IMR-90 (cell line): ENCODE data around the gene GPRIN3.

Experiments
- BHLHE40 ChIP-seq: fragments of 150-350 bp; IDR thresholded peaks from 2 replicates; pipeline ENCODE4 v1.6.1; 2016; ENCODE audit warnings: mild to moderate bottlenecking, low read depth, low read length
- CEBPB ChIP-seq: IDR thresholded peaks from 2 replicates; pipeline ENCODE4 v1.6.1; 2012; ENCODE audit warnings: low read depth, low read length, improper control_type of control experiment
- CTCF ChIP-seq: conservative IDR thresholded peaks from 2 replicates; pipeline ENCODE4 v1.5.1; 2012; ENCODE audit warnings: mild to moderate bottlenecking, low read depth, low read length, improper control_type of control experiment
- POLR2A ChIP-seq: IDR thresholded peaks from 2 replicates; pipeline ENCODE4 v1.6.1; 2012; ENCODE audit warnings: mild to moderate bottlenecking, low read depth, low read length
- TF ChIP-seq, protein P1 (sequence below): fragments of 150-350 bp; IDR thresholded peaks from 2 replicates; pipeline ENCODE4 v1.6.1; 2017; ENCODE audit warnings: mild to moderate bottlenecking, antibody characterized with exemption, low read length, low read depth

DNA sequence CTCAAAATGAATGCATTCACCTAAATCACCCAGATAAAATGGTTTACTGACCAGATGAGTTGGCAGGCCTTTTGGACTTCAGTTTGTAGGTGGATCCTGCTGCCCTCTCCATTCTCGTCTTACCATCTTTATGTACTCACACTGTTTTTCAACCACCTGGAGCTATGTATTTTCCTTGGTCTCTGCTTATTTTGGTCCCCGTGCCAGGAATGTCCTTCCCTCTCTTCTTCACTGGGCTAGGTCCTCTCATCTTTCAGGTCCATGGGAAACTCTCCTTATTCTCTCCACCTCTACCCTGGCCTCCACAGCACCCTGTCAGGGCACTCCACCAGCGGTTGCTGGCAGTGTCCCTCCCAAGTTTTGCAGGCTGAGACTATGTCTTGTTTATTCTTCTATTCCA, 2.6 kb downstream of the GPRIN3 start:
- TF ChIP-seq CTCF (no peak), POLR2A (no peak), CEBPB (no peak), BHLHE40 (no peak)
- TF ChIP-seq, protein P1, sequence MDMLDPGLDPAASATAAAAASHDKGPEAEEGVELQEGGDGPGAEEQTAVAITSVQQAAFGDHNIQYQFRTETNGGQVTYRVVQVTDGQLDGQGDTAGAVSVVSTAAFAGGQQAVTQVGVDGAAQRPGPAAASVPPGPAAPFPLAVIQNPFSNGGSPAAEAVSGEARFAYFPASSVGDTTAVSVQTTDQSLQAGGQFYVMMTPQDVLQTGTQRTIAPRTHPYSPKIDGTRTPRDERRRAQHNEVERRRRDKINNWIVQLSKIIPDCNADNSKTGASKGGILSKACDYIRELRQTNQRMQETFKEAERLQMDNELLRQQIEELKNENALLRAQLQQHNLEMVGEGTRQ: no peak
